GM10847 (cell line): ENCODE measurements around the gene BTBD2.

Experiments
- POLR2A ChIP-seq: IDR thresholded peaks from 2 replicates; pipeline ENCODE4 v1.6.1; 2011; ENCODE audit not compliant: insufficient read length; ENCODE audit errors: extremely low read depth

BTBD2 gene

DNA sequence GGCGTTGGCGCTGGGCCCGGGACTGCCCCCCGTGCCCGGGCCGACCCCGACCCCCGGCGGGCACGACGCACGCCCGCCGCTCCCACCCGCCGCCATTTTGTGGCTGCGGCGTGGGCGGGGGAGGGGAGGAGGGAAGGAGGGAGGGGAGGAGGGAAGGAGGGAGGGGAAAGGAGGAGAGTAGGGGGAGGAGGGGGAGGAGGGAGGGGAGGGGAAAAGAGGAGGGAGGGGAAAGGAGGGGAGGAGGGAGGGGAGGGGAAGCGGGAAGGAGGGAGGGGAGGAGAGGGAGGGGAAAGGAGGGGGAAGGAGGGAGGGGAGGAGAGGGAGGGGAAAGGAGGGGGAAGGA, at the start of gene BTBD2:
Gene BTBD2 (minus strand): TSS at position 107 of the 343 bp plus-strand sequence. CDS start 11 bp downstream, at position 96.
- TF ChIP-seq POLR2A: peak; percentile 21

DNA sequence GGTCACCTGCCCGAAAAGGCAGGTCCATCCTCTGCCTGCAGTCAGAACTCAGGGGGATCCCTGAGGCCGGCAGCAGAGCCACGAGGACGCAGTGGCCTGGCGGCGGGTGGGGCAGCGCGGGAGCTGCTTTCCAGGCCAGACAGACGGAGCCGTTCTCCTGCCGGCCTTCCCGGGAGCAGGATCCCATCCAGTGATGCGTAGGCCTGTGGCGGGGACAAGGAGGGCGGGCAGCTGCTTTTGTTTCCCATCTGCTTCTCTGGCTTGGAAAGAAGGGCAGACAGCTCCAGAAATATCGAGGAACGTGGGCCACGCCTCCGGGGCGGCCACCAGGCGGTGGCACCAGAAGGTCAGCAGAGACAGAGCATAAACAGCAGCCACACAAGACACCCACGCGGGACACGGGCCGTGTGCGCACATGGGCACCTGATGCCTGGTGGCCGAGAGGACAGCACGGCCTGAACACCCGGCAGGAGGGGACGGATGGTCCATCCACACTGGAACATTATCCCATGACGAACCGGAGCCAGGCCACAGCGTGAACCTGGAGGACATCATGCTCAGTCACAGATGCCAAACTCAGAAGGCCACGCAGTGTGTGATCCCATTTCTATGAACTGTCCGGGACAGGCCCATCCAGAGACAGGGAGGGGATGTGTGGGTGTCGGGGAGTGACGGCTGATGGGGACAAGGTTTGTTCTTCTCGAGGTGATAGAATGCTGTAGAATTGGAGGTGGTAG, 49.4 kb upstream of the BTBD2 start:
- TF ChIP-seq POLR2A: no peak

DNA sequence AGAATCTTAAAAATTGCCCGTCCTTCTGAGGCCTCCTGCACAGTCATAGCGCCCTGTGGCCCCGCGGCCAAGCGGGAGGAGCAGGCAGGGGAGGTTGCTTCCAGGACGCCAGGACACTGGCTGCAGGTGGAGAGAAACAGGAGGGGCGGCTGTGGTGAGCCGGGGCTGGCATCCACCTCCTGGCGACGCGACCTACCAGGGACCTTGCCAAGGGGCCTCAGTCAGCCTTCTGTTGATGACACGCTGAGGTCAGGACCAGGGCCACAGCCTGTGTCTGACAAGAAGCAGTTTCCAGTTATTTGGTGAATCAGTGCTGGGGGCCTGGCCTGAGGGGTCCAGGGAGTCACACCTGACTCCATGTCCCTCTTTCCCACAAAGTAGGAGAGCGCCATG, 48.9 kb upstream of the BTBD2 start:
- TF ChIP-seq POLR2A: no peak

DNA sequence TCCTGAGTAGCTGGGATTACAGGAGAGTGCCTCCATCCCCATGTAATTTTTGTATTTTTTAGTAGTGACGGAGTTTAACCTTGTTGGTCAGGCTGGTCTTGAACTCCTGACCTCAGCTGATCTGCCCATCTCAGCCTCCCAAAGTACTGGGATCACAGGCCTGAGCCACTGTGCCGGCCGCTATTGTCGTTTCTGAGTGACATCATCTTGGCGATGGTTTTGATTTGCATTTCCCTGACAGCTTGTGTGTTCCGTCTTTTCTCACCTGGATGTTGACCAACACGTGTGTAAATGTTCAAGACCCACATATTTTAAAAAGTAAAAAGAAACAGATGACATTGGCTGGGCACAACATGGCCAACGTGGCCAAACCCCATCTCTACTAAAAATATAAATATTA, 48.3 kb upstream of the BTBD2 start:
- TF ChIP-seq POLR2A: no peak

DNA sequence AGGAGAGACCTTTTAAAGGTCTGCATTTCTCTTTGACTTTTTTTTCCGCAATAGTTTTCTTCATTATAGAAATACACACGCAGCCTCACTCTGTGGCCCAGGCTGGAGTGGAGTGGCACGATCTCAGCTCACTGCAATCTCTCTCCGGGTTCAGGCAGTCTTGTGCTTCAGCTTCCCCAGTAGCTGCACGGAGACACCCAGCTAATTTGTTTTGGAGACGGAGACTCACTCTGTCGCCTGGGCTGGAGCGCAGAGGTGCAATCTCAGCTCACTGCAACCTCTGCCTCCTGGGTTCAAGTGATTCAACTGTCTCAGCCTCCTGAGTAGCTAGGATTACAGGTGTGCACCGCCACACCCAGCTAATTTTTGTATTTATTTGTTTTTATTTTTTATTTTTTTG, 47.3 kb upstream of the BTBD2 start:
- no peak for TF ChIP-seq POLR2A

DNA sequence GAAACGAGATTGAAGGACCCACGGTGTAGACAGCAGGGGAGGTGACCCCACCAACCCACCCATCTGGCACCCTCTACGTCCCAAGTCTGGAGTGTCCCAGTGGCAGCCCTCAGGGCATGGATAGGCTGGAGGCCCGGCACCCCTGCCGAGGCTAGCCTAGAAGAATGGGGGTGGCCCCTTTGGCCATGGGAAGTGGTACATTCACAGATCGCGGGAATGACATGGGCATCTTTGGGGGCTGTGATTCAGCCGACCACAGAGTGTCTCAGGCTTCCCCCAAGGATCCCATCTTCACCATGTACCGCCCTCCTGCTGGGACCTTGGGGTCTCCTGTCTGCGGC, 46.8 kb upstream of the BTBD2 start:
- no peak for TF ChIP-seq POLR2A

DNA sequence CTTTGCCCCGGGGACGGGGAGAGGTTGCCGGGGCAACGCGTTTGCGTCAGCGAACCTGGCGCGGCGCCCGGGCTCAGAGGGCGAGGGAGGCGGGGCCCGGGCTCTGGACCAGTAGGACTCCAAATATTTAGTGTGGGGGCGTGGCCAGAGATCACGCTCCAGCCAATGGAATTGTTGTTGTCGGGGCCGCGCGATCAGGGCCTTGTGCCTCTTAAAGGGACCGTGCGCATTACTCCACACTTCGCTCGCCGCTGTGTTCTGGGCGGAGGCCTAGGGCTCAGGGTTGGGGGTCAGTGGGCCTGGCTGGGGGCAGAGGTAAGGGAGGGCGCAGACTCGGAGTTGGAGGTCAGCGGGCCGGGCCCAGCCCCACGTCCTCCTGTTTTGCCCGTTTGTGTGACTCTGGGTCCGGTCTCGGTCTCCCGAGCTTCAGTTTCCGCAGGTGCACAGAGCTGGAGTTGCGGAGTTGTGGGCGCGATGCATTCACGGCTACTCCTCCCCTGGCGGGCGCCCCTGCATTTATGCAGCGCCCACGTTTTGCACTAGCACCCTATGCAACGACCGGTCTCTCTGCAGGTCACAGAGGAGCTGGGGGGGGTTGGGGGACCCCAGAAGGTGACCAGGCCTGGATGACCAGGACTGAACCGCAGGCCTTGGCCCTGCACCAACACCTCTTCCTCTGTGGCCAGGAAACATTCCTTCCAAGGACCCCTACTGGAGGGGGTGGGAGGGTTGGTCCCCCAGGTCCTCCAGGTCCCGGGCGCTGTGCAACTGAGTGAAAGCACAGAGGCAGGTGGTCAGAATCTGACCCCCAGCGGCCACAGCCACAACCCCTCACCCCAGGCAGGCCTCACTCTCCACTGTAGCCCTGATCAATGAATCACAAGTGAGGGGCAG, 46.2 kb upstream of the BTBD2 start:
- peak; percentile 61 for TF ChIP-seq POLR2A

DNA sequence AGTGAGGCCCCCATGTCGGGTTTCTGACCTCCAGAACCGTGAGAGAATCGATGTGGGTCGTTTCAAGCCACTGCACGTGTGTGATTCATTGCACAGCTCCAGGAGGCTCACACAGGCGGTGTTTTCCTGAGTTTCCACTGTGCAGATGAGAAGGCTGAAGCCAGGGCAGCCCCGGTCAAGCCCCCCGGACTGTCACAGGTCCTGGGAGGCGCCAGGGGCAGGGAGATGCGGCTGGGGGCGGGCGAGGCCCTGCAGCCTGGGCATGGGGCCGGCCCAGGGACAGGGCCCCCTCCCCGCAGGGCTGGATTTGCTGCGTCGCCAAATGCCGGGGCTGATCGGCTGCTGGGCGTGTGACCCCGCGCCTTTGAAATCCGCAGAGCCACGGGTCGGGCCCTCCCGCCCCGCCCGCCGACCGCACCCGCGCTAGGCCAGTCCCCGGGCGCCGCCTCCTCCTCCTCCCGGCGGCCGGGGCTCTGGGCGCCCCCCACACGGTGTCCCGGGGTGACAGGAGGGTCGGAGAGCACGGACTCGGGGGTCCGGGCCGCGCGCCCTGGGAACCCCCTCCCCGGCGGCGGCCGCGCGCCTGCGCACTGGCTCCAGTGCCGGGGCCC, 45.5 kb upstream of the BTBD2 start:
- no peak for TF ChIP-seq POLR2A

DNA sequence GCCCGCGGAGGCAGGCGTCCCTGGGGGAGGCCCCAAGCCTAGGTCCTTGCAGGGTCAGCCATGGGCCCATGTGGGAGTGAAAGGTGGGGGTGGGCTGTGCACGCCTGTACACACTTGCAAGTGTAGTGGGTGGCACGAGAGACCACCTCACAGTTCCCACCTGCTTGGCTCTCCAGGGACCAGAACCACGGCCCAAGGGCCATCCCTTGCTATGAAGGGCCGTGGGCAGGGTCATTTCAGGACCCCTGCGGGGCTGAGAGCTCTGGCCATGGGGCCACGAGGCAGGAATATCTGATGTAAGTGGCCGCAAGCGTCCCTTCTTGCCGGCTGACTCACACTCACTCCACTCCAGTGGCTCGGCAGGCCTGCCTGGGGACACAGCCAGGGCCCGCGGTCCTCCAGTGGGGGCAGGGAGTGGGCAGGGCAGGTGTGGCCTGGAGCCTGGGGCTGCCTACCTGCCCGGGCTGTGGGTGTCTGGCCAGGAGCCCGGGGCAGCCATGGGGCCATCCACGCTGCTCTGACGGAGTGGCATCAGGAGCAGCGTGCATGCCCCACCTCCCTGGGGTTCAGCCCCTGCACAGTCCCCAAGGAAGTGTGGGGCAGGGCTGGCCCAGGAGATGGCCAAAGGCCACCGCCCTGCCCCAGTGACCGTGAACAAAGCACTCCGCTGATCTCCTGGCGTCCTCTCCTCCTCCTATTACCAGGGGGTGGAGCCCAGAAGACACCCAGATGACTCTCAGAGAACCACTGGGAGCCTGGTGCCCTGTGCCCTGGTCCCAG, 44.1 kb upstream of the BTBD2 start:
- no peak for TF ChIP-seq POLR2A

DNA sequence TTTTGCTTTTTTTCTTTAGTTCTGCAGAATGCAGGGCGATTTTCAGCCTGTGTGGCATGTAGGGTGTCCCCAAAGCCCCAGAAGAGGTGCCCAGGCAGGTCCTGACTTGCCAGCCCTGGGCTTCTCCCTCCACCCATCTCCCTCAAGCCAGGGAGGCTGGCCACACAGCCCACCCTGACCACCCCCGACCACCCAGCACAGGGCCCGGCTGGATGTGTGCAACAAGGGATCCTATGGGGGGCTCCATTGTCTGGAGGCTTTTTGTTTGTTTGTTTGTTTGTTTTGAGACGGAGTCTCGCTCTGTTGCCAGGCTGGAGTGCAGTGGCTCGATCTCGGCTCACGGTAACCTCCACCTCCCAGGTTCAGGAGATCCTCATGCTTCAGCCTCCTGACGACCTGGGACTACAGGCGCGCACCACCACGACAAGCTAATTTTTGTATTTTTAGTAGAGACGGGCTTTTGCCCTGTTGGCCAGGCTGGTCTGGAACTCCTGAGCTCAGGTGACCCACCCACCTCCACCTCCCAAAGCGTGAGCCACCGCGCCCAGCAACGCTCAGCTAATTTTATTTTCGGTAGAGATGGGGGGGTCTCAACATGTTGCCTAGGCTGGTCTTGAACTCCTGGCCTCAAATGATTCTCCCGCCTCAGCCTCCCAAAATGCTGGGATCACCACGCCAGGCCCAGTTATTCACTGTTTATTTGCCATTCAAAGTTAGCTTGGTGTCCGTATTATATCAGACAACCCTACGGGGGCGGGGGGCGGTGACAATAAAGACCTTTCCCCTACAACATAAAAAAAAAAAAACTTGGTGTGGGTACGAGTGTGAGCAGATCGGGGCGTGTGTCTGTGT, 43.3 kb upstream of the BTBD2 start:
- TF ChIP-seq POLR2A: no peak

DNA sequence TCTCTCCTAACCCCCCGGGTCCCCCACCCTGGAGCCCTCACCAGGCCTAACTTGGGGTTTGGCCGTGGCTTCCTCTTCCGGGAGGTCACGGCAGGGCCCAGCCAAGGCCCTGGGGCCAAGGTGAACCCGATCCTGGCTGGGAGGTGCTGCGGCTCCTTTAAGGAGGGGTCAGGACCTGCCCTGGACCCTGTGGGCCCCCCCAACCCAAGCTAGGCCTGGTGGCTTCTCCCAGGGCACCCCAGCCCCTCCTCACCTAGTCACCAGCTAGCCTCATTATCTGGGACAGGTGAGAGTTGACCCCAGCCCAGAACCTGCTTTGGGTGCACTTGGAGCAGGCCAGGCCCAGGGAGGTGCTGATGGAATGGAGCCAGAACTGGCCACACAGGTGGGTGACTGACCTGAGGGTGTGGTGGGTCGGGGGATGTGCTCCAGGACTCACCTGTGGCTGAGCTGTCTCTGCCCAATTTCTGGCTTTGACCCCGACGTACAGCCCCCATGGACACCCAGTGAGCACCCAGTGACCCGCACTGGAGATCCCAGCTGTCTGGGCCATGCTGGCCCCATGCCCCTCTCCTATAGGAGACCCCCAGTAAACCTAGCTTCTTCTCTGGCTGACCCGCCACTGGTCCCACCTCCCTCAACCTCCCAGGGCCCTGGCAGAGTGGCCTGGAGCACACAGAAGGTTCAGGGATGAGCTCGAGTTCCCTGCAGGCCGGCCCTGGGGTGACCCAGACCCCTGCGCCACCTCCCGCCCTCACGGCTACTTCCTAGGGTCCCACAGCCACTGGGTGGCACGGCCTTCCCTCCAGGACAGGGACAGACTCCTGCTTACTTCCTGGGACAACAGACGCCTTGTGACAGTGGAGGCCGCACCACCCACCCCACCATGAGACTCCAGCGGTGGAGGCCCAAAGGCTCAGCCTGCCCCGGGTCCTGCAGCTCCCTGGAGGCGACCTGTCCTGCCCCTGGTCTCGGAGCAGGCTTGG, 42.3 kb upstream of the BTBD2 start:
- no peak for TF ChIP-seq POLR2A

DNA sequence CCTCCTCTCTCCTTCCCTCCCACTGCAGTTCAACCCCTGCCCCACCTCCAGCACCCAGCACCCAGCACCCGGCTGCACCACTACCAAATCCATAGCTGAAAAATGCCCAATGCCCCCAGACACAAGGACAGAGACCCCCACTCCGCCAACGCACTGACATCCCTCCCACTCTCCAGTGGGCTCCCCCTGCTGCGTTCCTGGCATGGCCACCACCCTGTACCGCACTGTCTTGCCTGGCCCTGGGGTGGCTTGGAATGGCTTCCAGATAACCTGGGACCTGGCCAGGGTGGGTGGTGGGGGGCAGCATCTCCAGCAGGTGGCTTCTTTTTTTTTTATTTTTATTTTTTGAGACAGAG, 41.3 kb upstream of the BTBD2 start:
- TF ChIP-seq POLR2A: no peak
